HG03565 (cell line): ENCODE results near the gene NT5DC4.

Experiments used
- ATAC-seq: cut with Tn5 transposase; IDR thresholded peaks from one replicate; pipeline ENCODE4 v1.9.1; 2021; ENCODE audit warnings: mild to moderate bottlenecking, moderate library complexity; ENCODE audit not compliant: unreplicated experiment

Gene NT5DC4

GRCh38 chr2:112751451-112752197, 30.8 kb downstream of the NT5DC4 start:
- no peak for ATAC-seq

GRCh38 chr2:112752667-112753066, 31.8 kb downstream of the NT5DC4 start:
- no peak for ATAC-seq

GRCh38 chr2:112754564-112754963, 33.7 kb downstream of the NT5DC4 start:
- no peak for ATAC-seq

GRCh38 chr2:112755444-112755843, 34.6 kb downstream of the NT5DC4 start:
- ATAC-seq, result no peak

- no peak for ATAC-seq
These were observed 35.4 kb downstream of the NT5DC4 start for GRCh38 chr2:112756207-112756606.

- no peak for ATAC-seq
These were observed 36.4 kb downstream of the NT5DC4 start for GRCh38 chr2:112757265-112757664.

- ATAC-seq, result no peak
These were observed 37.9 kb downstream of the NT5DC4 start for GRCh38 chr2:112758711-112759110.

GRCh38 chr2:112760149-112760548, 39.3 kb downstream of the NT5DC4 start:
- no peak for ATAC-seq

- no peak for ATAC-seq
These were observed 41.5 kb downstream of the NT5DC4 start for GRCh38 chr2:112762276-112762675.

- peak; percentile 91 for ATAC-seq
These were observed 43.5 kb downstream of the NT5DC4 start, which contains the start of gene CKAP2L for GRCh38 chr2:112764071-112765044. Gene CKAP2L (minus strand): TSS chr2:112764609. CDS start chr2:112764598, 11 bp downstream.

GRCh38 chr2:112765251-112765650, 44.4 kb downstream of the NT5DC4 start:
- ATAC-seq, result no peak

GRCh38 chr2:112767693-112768330, 47.0 kb downstream of the NT5DC4 start:
- ATAC-seq, result no peak

GRCh38 chr2:112768432-112768831, 47.6 kb downstream of the NT5DC4 start:
- ATAC-seq, result no peak

GRCh38 chr2:112772322-112772721, 51.5 kb downstream of the NT5DC4 start:
- no peak for ATAC-seq

- no peak for ATAC-seq
These were observed 52.2 kb downstream of the NT5DC4 start for GRCh38 chr2:112772911-112773475.

- no peak for ATAC-seq
These were observed 52.7 kb downstream of the NT5DC4 start for GRCh38 chr2:112773556-112773955.

- ATAC-seq, result no peak
These were observed 53.9 kb downstream of the NT5DC4 start for GRCh38 chr2:112774536-112775285.

- ATAC-seq, result no peak
These were observed 55.3 kb downstream of the NT5DC4 start for GRCh38 chr2:112776113-112776512.

- no peak for ATAC-seq
These were observed 56.2 kb downstream of the NT5DC4 start for GRCh38 chr2:112777036-112777435.

- no peak for ATAC-seq
These were observed 58.8 kb downstream of the NT5DC4 start for GRCh38 chr2:112779598-112779997.
